ENCODE measurements around the gene DUSP7.

The DUSP7 gene

GRCh38 chr3:52078781-52079560 lies 22.6 kb upstream of the DUSP7 start:
- POLR2A ChIA-PET: no interaction called here
- CTCF ChIA-PET: no interaction called here
- no peak overlapping the region for H3K4me3 ChIP-seq (ENCODE audit: low read depth, low read length)
- no peak for DNase-seq (ENCODE audit: low read depth, low spot score)
- no peak for TF ChIP-seq CTCF (IDR thresholded peaks at IDR 0.05; ENCODE audit: insufficient read depth, low read length, missing control alignments)

GRCh38 chr3:52077925-52078324 lies 21.6 kb upstream of the DUSP7 start:
- ChIA-PET POLR2A (no interaction called here), CTCF (interaction anchor here (0.7 to 1.0 kb wide), 3 partner anchors 15 to 74 kb away, joined by 3 read pairs; partner anchors contain the start of gene DUSP7)
- no peak for TF ChIP-seq CTCF (IDR thresholded peaks at IDR 0.05; ENCODE audit: insufficient read depth, low read length, missing control alignments)
- no peak overlapping the region for H3K4me3 ChIP-seq (ENCODE audit: low read depth, low read length)
- DNase-seq (ENCODE audit: low read depth, low spot score): no peak

- TF ChIP-seq CTCF (IDR thresholded peaks at IDR 0.05; ENCODE audit: insufficient read depth, low read length, missing control alignments): no peak
- DNase-seq (ENCODE audit: low read depth, low spot score): no peak
- POLR2A ChIA-PET: interaction anchor here (0.6 kb wide), 1 partner anchor 142 kb away, joined by 13 read pairs; no protein-coding TSS in a partner anchor
- CTCF ChIA-PET: interaction anchor here (0.7 to 1.6 kb wide), 5 partner anchors 10 to 24 kb away, joined by 3 to 4 read pairs (median 3); partner anchors contain the start of gene DUSP7
- H3K4me3 ChIP-seq (ENCODE audit: low read depth, low read length): no peak overlapping the region
These were observed 20.8 kb upstream of the DUSP7 start for GRCh38 chr3:52076896-52077780.

GRCh38 chr3:52073490-52073889 lies 17.1 kb upstream of the DUSP7 start:
- TF ChIP-seq CTCF (IDR thresholded peaks at IDR 0.05; ENCODE audit: insufficient read depth, low read length, missing control alignments): no peak
- no peak for DNase-seq (ENCODE audit: low read depth, low spot score)
- ChIA-PET POLR2A (no interaction called here), CTCF (interaction anchor here (1.0 kb wide), 1 partner anchor 69 kb away, joined by 3 read pairs; no protein-coding TSS in a partner anchor)
- no peak overlapping the region for H3K4me3 ChIP-seq (ENCODE audit: low read depth, low read length)

- no peak for DNase-seq (ENCODE audit: low read depth, low spot score)
- H3K4me3 ChIP-seq (ENCODE audit: low read depth, low read length): no peak overlapping the region
- POLR2A ChIA-PET: no interaction called here
- no peak for TF ChIP-seq CTCF (IDR thresholded peaks at IDR 0.05; ENCODE audit: insufficient read depth, low read length, missing control alignments)
- CTCF ChIA-PET: interaction anchor here (0.9 to 1.6 kb wide), 5 partner anchors 10 to 68 kb away, joined by 4 to 6 read pairs (median 4); partner anchors contain the start of gene DUSP7
These were observed 16.1 kb upstream of the DUSP7 start for GRCh38 chr3:52072471-52072870.

- no peak overlapping the region for H3K4me3 ChIP-seq (ENCODE audit: low read depth, low read length)
- DNase-seq (ENCODE audit: low read depth, low spot score): no peak
- CTCF ChIA-PET: interaction anchor here (0.9 to 1.6 kb wide), 5 partner anchors 9 to 68 kb away, joined by 4 to 6 read pairs (median 4); partner anchors contain the start of gene DUSP7
- POLR2A ChIA-PET: no interaction called here
- no peak for TF ChIP-seq CTCF (IDR thresholded peaks at IDR 0.05; ENCODE audit: insufficient read depth, low read length, missing control alignments)
These were observed 15.6 kb upstream of the DUSP7 start for GRCh38 chr3:52072020-52072419.
